ENCODE data around the gene DIAPH2.

The DIAPH2 gene

DNA sequence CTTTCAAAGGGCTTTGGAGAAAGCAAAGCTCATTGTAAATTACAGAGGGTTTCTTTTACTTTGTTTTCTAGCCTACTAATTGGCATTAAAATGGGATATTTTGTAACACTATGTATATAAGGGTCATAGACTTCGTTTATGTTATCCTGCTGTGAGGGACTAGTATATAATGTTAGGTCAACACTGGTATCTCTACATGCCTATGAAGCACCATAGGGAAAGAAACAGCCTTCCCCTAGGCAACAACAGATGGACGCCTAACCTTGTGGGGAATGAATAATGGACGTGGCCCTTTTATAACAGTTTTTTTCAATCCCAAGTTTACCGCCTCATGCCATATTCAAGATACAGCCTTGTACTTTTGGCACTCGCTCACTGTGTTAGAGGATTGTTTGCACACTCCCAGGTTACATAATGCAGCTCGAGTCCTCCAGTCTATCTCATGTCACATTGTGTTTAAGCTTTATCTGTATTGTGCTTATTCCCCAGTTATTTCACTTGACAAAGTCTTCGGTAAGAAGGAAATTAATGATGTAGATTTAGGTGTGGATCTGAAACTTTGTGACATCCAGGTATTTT is 910.1 kb downstream of the DIAPH2 start:
- Histone ChIP-seq H3K27ac (no peak overlapping the region), H3K4me3 (no peak overlapping the region)

DNA sequence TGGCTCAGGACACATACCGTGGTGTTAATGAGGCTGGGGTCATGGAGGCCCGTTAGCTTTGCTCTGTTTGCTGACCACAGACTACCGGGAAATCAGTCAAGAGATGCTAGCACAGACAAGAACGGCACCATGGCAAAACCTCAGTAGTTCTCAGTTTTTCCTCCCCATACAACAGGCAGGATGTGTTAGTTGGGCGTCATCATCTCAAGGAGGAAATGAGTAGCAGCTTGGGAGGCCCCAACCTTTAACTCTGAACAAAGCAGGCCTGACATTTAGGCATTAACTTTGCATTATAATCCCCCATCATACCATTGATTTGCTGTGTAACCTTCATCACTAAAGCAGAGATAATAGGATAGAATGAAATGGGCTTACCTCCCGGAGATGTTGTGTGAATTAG is 913.3 kb downstream of the DIAPH2 start:
- H3K27ac ChIP-seq: no peak overlapping the region
- no peak overlapping the region for H3K4me3 ChIP-seq

DNA sequence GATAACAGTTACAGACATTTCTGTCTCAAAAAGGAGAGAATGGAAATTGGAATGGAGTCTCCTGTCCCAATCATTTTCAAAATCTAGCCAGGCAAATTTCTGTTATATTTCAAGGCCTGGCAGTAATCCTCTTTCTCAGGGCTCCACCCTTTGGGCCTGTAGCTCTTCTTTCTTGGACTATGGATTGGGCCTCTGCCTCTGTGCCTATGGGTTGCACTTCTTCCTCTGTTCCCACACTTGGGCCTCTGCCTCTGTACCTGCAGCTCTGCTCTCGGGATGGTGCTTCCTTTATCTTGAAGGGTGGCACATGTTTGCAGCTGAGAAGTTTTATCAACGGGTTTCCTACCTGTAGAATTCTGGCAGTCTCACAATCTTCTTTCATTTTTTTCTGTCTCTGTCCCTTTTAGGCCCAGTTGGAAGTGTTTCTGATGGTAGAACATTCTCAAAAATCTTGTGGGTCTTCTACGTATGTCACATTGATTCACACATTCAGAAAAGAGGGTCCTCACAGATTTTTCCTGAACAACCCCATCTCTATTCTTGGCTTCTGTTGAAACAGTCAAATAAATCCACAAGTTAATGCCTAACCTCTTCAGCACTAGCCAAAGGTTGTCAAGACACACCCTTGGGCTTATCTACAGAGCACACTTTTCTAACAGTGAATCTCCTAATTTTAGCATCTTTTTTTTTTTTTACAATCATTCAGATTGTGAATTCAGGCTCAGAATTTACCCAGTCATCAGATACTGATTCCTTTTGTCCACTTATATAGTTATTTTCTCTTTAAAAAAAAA is 918.0 kb downstream of the DIAPH2 start:
- Histone ChIP-seq H3K4me3 (no peak overlapping the region), H3K27ac (no peak overlapping the region)

GRCh38 chrX:97605271-97605670 is 920.6 kb downstream of the DIAPH2 start:
- no peak overlapping the region for H3K4me3 ChIP-seq
- H3K27ac ChIP-seq: no peak overlapping the region

DNA sequence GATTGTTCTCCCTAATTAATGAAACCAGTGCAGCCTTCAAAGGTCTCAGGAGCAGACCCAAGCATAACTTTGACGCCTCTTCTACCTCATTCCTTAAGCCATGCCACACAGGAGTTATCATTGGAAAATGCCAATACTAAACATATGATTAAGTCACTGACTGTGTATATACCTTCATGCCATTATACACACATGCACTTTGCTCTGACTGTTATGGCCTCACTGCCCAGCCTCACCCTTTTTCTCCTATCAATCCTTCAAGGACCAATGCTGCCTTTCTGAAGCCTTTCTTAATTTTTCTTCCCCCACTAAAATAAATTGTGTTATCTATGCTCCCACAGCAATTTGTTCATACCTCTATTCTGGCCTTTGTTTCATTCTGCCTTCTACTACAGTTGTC is 924.7 kb downstream of the DIAPH2 start:
- Histone ChIP-seq H3K4me3 (no peak overlapping the region), H3K27ac (no peak overlapping the region)

GRCh38 chrX:97609938-97610337 is 925.3 kb downstream of the DIAPH2 start:
- no peak overlapping the region for H3K27ac ChIP-seq

DNA sequence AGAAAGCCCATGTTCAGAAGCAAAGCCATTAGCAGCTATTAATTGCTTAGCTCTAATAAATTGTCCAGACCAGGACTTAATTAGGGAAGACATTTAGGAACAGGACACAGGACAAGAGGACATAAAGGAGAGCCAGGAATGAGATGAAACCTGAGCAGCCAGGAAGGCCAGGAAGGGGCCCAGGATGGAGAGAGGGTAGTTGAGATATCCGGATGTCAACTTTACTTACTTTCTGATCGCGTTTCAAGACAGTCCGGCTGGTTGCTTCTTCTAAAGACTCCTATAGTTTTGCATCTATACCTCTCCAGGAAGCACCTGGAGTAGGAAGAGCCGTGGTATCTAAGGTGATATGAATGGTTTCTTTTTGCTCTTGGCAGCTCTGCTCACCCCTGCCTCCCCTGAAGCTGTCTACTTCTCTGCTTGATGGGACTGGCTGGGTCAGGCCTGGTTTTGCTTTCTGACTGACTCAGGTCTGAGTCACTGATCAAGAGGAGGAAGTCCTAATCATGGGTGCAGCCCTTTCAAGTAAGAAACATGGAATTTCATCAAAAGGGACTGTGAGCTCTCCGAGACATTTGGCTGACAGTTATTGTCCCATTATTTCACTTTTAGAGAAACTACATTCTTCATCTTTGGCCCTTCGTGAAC is 932.4 kb downstream of the DIAPH2 start:
- Histone ChIP-seq H3K27ac (peak overlapping the region in 2 of 21 experiments; percentile 7 to 16), H3K4me3 (no peak overlapping the region)

More at GRCh38 chrX:97609938-97610337, 925.3 kb downstream of the DIAPH2 start:
- H3K4me3 ChIP-seq: no peak overlapping the region

GRCh38 chrX:97619499-97619898 is 934.9 kb downstream of the DIAPH2 start:
- Histone ChIP-seq H3K4me3 (no peak overlapping the region), H3K27ac (no peak overlapping the region)

- H3K4me3 ChIP-seq: no peak overlapping the region
- no peak overlapping the region for H3K27ac ChIP-seq
Observed at GRCh38 chrX:97622111-97622510, 937.5 kb downstream of the DIAPH2 start.

DNA sequence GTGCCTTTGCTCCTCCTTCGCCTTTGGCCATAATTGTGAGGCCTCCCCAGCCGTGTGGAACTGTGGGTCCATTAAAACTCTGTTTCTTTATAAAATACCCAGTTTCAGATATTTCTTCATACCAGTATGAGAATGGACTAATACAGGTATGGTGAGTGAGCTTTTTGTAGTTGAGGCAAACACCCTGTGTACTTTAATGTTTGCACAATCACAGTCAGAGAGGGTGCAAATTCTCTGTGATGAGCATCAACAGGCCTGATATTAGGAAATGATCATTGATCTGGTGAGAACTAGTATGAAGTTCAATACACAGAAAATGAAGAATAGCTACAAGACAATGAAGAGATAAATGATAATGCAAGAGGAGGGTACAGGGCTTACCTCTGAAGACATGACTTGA is 943.7 kb downstream of the DIAPH2 start:
- Histone ChIP-seq H3K27ac (no peak overlapping the region), H3K4me3 (no peak overlapping the region)

GRCh38 chrX:97628807-97629596 is 944.4 kb downstream of the DIAPH2 start:
- no peak overlapping the region for H3K27ac ChIP-seq
- no peak overlapping the region for H3K4me3 ChIP-seq

GRCh38 chrX:97629597-97629985 is 944.9 kb downstream of the DIAPH2 start:
- Histone ChIP-seq H3K27ac (no peak overlapping the region), H3K4me3 (no peak overlapping the region)

DNA sequence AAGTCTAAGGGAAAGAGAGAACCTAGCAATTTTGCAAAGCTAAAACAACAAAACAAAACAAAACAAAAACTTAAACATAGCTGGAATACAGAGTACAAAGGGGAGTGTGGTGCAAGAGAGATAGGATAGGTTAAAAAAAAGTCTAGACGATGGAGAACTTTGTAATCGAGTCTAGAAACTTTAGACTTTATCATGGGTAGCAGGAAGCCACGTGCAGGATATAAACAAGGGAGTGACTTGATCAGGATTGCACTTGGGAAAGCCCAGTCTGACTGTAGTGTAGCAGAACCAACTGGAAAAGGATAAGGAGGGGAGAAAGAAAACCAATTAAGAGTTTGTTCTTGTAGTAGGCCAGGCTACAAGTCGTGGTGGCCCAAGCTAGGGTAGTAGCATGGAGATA is 949.2 kb downstream of the DIAPH2 start:
- no peak overlapping the region for H3K27ac ChIP-seq
- H3K4me3 ChIP-seq: no peak overlapping the region

GRCh38 chrX:97636473-97637140 is 952.0 kb downstream of the DIAPH2 start:
- Histone ChIP-seq H3K4me3 (no peak overlapping the region), H3K27ac (no peak overlapping the region)

- H3K27ac ChIP-seq: no peak overlapping the region
- H3K4me3 ChIP-seq: no peak overlapping the region
Observed at GRCh38 chrX:97637289-97637688, 952.6 kb downstream of the DIAPH2 start.

DNA sequence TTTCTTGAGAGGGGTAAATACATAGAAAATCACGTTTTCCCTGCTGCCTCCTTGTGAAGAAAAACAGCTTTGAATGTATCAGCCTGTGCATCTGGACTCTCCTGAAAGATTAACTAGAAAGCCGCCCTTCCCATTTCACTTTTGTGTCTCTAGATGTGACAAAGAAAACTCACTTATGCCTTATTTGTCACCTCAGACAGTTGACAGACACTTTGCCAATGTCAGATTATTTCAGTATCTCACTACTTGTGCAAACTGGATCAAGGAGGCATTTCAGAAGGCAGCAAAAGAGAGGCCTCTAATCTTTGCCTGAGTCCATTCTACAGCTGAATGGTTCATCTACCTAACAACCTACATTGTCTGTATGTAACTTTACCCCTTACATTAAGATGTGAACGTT is 954.0 kb downstream of the DIAPH2 start:
- no peak overlapping the region for H3K27ac ChIP-seq
- no peak overlapping the region for H3K4me3 ChIP-seq

GRCh38 chrX:97639526-97639925 is 954.9 kb downstream of the DIAPH2 start:
- Histone ChIP-seq H3K4me3 (no peak overlapping the region), H3K27ac (no peak overlapping the region)
